Fibroblast of lung (primary cell): ENCODE data around the gene LIF. TPM values are rescaled to one million over a fixed set of nuclear protein-coding genes. Genes with fewer than 3 reads are reported as not detected.

Experiments
- DNase-seq, 2 donors: peaks; one replicate each; pipeline versions ENCODE4 v3.0.0 to v3.0.0-alpha.2; 2010; ENCODE audit warnings: low read depth in 2 of 2
- H2AFZ ChIP-seq: 2 replicates; pipeline ENCODE4 v1.5.1; 2012; ENCODE audit warnings: low read length, control low read depth, inconsistent platforms
- H3K27ac ChIP-seq: 2 replicates; pipeline ENCODE4 v1.5.1; 2011; ENCODE audit warnings: low read length, control low read depth; ENCODE audit not compliant: insufficient read depth
- H3K27me3 ChIP-seq: 2 replicates; pipeline ENCODE4 v1.5.1; 2011; ENCODE audit warnings: mild to moderate bottlenecking, low read length; ENCODE audit not compliant: control insufficient read depth, insufficient read depth
- H3K36me3 ChIP-seq: 2 replicates; pipeline ENCODE4 v1.5.1; 2011; ENCODE audit warnings: low read length; ENCODE audit not compliant: control insufficient read depth, insufficient read depth
- H3K4me1 ChIP-seq: 2 replicates; pipeline ENCODE4 v1.5.1; 2011; ENCODE audit warnings: low read length; ENCODE audit not compliant: control insufficient read depth, insufficient read depth; ENCODE audit errors: extremely low read depth
- H3K4me2 ChIP-seq: 2 replicates; pipeline ENCODE4 v1.5.1; 2011; ENCODE audit warnings: low read length, control low read depth; ENCODE audit not compliant: insufficient read depth; ENCODE audit errors: extremely low read depth
- H3K4me3 ChIP-seq, 4 experiments: fragments of 200-600 bp in 1 of 4; sonication (generic) in 1 of 4; replicated peaks in 1 of 4; 2 replicates each; pipeline ENCODE4 v1.5.1; 2011 to 2016; ENCODE audit warnings: low read length in 4 of 4, low read depth in 3 of 4, mild to moderate bottlenecking in 3 of 4, control low read depth in 2 of 4, inconsistent platforms in 1 of 4, mixed read lengths in 1 of 4; ENCODE audit not compliant: insufficient read depth in 1 of 4; ENCODE audit errors: control extremely low read depth in 1 of 4
- H3K79me2 ChIP-seq: 2 replicates; pipeline ENCODE4 v1.5.1; 2012; ENCODE audit warnings: mild to moderate bottlenecking, low read length, inconsistent platforms; ENCODE audit not compliant: control insufficient read depth, insufficient read depth
- H3K9ac ChIP-seq: 2 replicates; pipeline ENCODE4 v1.5.1; 2011; ENCODE audit warnings: mild to moderate bottlenecking, low read length, control low read depth; ENCODE audit not compliant: insufficient read depth
- H3K9me3 ChIP-seq: 2 replicates; pipeline ENCODE4 v1.5.1; 2012; ENCODE audit warnings: low read depth, low read length; ENCODE audit not compliant: control insufficient read depth, insufficient read depth
- H4K20me1 ChIP-seq: 2 replicates; pipeline ENCODE4 v1.5.1; 2011; ENCODE audit warnings: low read length; ENCODE audit not compliant: control insufficient read depth, insufficient read depth; ENCODE audit errors: extremely low read depth
- CTCF ChIP-seq, 2 donors: IDR thresholded peaks in 1 of 2; conservative IDR thresholded peaks in 1 of 2; 1 replicate in 1 of 2; 2 replicates in 1 of 2; pipeline ENCODE4 v1.5.1; 2011 to 2012; ENCODE audit warnings: low read length in 2 of 2, control low read depth in 1 of 2, inconsistent platforms in 1 of 2, low read depth in 1 of 2, mild to moderate bottlenecking in 1 of 2
- EZH2 ChIP-seq: IDR thresholded peaks from 2 replicates; pipeline ENCODE4 v1.5.1; 2012; ENCODE audit warnings: low read length, control low read depth, mild to moderate bottlenecking; ENCODE audit errors: missing control alignments
- polyA plus RNA-seq, 2 donors: library from polyadenylated mRNA; depleted of rRNA in 1 of 2; stranded (reverse) in 1 of 2; unstranded in 1 of 2; fragments of >200 nt; gene quantifications; 2 replicates each; pipeline ENCODE4 v1.2.1, GENCODE V29; 2011 to 2012; ENCODE audit warnings: missing spikeins in 1 of 2
- total RNA-seq: library from RNA; depleted of rRNA; stranded (reverse); fragments of >200 nt; gene quantifications from 2 replicates; pipeline ENCODE4 v1.2.1, GENCODE V29; 2014

The LIF gene
- total and polyA plus RNA-seq, 2 donors (not counting 1 experiment from before 2014, with no cell fraction given), result 4.5 to 11.2 TPM

- DNase-seq, result no peak
- H3K9ac ChIP-seq, result no peak overlapping the region
- no peaks in the 10 kb centered on the region for H3K79me2 ChIP-seq
- TF ChIP-seq EZH2 (no peak), CTCF (conservative IDR thresholded peaks at IDR 0.05 in 1 of 2, IDR thresholded peaks at IDR 0.05 in 1 of 2; ENCODE audit: low read depth in 1 of 2, low read length in 2 of 2) (no peak)
- no peaks in the 10 kb centered on the region for H3K9me3 ChIP-seq
- H3K4me3 ChIP-seq, result no peak overlapping the region
- no peak overlapping the region for H3K27ac ChIP-seq
- H2AFZ ChIP-seq, result no peak overlapping the region
- no peaks in the 10 kb centered on the region for H4K20me1 ChIP-seq
- H3K27me3 ChIP-seq, result no peaks in the 10 kb centered on the region
- no peaks in the 10 kb centered on the region for H3K36me3 ChIP-seq
- H3K4me2 ChIP-seq, result no peak overlapping the region
- peaks cover 2% of the 10 kb centered on the region for H3K4me1 ChIP-seq
Observed at GRCh38 chr22:30279046-30279788, 32.7 kb upstream of the LIF start.

DNA sequence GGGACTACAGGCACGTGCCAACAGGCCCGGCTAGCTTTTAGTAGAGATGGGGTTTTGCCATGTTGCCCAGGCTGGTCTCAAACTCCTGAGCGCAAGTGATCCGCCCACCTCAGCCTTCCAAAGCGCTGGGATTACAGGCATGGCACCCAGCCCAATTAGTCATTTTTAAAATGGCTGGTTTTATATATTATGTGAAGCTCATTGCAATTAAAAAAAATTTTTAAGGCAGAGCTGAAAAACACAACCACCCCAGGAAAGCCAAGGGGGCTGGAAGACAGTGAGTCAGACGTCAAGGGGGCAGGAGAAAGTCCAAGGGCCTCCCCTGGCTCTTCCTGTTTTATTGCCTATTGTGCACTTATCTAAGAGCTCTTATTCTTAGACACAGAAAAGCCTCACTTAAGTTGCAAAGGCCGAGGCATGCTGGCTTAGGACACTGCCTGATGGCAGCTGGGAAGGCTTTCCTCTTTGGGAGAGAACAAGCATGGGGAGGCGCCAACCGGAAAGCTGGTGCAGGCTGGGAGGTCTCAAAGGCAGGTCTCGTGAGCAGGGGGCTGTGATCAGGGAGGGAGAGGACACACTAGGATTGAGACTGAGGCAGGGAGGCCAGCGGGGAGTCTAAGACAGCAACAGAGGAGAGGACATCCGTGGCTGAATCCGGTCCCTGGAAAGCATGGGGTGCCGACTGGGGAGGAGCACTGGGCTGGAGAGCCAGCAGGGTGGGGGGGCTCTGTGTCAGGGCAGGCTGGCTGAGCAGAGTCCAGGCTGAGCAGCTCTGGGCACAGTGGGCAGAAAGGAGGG lies 31.2 kb upstream of the LIF start:
- no peaks in the 10 kb centered on the region for H3K36me3 ChIP-seq
- no peaks in the 10 kb centered on the region for H4K20me1 ChIP-seq
- DNase-seq, result peak; percentile 73 to 84
- H3K27me3 ChIP-seq, result no peaks in the 10 kb centered on the region
- H3K79me2 ChIP-seq, result no peaks in the 10 kb centered on the region
- no peak overlapping the region for H3K9ac ChIP-seq
- H3K4me3 ChIP-seq, result no peak overlapping the region
- TF ChIP-seq EZH2 (no peak), CTCF (conservative IDR thresholded peaks at IDR 0.05 in 1 of 2, IDR thresholded peaks at IDR 0.05 in 1 of 2; ENCODE audit: low read depth in 1 of 2, low read length in 2 of 2) (no peak)
- no peaks in the 10 kb centered on the region for H3K9me3 ChIP-seq
- H3K4me1 ChIP-seq, result peaks cover 2% of the 10 kb centered on the region
- peak overlapping the region; percentile 66 for H2AFZ ChIP-seq
- H3K27ac ChIP-seq, result peak overlapping the region; percentile 47
- no peak overlapping the region for H3K4me2 ChIP-seq

DNA sequence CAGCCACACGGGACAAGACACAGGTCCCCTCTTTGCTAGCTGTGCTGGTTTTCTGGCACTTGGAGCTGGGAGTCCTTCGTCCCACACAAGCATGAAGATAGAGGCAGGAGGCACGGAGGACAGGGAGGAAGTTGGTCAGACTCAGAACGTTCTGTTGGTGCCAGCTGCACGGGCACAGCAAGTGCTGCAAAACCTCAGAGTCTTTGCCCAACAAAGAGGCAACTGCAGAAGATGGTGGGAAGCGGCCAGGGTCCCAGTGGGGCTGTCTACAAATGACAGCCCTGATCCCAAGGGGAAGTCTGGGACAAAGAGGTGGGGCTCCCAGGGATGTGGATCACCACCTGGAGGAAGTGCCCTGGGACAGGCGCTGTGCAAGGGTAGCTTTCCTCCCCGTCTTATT lies 29.5 kb upstream of the LIF start:
- no peak overlapping the region for H3K4me3 ChIP-seq
- H3K4me2 ChIP-seq, result no peak overlapping the region
- H3K27ac ChIP-seq, result no peak overlapping the region
- H3K79me2 ChIP-seq, result no peaks in the 10 kb centered on the region
- no peak overlapping the region for H2AFZ ChIP-seq
- TF ChIP-seq CTCF (conservative IDR thresholded peaks at IDR 0.05 in 1 of 2, IDR thresholded peaks at IDR 0.05 in 1 of 2; ENCODE audit: low read depth in 1 of 2, low read length in 2 of 2) (no peak), EZH2 (no peak)
- H3K27me3 ChIP-seq, result no peaks in the 10 kb centered on the region
- DNase-seq, result no peak
- H3K36me3 ChIP-seq, result no peaks in the 10 kb centered on the region
- peaks cover 2% of the 10 kb centered on the region for H3K4me1 ChIP-seq
- no peak overlapping the region for H3K9ac ChIP-seq
- no peaks in the 10 kb centered on the region for H4K20me1 ChIP-seq
- no peaks in the 10 kb centered on the region for H3K9me3 ChIP-seq
